A204.1 (cell line): ENCODE results near the gene RPS18.
"Not testable (repeated sequence)": the region's sequence is repeated elsewhere in the genome, so short reads cannot be mapped to it uniquely, and the experiment has no call there.

Experiments
- FAIRE-seq: peaks from 2 replicates; lab custom pipeline; 2012; peaks lifted over from hg19 to GRCh38; lab: Jason Lieb, UNC

The RPS18 gene

DNA sequence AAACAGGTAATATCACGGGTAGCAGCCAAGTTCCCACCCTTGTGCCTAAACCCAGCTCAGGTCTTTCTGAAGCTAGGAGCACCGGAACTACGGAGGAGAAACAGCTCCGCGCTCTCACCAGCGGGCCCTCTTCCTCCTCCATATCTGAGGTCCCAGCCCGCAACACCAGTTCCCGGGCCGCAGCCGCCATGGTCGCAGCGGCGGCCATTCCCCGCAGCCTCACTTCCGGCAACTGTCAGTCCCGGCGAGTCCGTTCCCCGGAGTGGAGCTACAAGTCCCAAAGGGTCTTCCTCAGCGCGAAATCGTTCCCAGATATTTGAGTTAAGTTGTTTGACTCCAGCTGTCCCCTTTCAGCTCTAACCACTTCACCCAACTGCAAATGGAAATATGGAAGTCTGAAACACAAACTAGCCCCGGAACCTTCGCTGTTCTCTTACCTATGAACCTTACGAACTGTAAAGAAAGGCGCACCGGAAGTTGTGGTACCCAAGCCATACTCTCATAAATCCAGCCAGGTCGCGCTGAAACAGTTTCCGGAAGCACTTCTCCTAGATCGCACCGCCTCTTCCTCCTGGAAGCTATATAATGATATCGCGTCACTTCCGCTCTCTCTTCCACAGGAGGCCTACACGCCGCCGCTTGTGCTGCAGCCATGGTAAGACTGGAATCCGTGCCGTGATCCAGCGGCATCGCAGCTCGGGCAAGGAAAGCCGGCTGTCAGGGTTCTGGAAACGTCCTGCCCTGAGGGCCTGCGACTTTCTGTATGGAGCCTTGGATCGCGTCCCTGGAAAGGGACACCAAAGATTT is at the start of gene RPS18, which contains the start of gene VPS52:
TSS of gene RPS18 (plus strand) at position 608 of the 807 bp plus-strand sequence. CDS start at position 653, 45 bp downstream.
TSS of gene VPS52 (minus strand) at position 409 of the 807 bp plus-strand sequence. CDS start at position 208, 201 bp downstream.
- FAIRE-seq: peak; percentile 92

DNA sequence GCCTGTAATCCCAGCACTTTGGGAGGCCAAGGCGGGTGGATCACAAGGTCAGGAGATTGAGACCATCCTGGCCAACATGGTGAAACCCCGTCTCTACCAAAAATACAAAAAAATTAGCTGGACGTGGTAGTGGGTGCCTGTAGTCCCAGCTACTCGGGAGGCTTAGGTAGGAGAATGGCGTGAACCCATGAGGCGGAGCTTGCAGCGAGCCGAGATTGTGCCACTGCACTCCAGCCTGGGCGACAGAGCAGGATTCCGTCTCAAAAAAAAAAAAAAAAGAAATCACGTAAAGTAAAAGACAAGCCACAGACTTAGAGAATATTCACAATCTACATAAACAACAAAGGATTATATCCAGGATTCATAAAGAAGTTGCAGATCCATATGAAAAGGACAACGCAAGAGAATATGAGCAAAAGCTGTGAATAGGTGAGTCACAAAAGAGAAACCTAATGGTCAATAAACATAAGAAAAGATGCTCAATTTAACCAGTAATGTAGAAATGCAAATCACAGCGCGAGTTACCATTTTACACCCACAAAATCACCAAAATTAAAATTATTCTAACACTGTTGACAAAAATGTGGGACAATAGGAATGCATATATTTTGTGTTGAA is 45.3 kb upstream of the RPS18 start:
- not testable (repeated sequence) for FAIRE-seq

DNA sequence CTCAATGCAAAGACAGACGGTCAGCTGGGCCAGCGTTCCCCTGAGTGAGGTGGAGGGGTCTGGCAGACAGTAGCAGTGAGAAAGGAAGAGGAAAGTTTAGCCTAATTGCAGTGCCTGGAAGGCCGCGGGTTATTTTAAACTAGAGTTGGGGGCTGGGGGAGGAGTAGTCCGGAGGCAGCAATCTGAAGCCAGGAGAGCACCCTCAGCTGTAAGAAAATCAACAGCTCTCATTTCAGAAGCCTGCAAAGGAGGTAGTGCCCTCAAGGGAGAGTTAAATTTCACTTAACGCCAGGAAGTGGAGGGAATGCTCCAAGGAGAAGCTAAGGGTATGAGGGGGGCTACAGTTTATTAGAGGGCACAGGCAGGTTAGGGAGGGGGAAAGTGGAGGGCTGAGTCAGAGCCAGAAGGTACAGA is 36.6 kb upstream of the RPS18 start:
- no peak for FAIRE-seq

DNA sequence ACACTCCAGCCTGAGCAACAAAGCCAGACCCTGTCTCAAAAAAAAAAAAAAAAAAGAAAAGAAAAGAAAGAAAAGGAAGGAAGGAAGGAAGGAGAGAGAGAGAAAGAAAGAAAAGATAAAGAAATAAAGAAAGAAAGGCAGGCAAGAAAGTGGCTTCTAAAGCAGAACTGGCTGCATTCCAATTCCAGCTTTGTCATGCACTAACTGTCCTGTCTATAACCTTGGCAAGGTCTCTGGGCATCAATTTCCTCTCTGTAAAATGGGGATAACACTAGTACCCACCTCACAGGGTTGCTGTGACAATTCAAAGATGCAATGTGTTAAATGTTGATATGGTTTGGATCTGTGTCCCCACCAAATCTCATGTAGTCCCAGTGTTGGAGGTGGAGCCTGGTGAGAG is 35.5 kb upstream of the RPS18 start:
- no peak for FAIRE-seq

DNA sequence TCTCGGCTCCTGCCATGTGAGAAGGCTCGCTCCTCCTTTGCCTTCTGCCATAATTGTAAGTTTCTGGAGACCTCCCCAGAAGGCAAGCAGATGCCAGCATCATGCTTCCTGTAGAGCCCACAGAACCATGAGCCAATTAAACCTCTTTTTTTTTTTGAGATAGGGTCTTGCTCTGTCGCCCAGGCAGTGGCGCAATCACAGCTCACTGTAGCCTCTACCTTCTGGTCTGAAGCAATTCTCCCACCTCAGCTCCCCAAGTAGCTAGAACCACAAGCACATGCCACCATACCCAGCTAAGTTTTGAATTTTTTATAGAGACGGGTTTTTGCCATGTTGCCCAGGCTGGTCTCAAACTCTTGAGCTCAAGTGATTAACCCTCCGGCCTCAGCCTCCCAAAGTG is 35.0 kb upstream of the RPS18 start:
- no peak for FAIRE-seq

DNA sequence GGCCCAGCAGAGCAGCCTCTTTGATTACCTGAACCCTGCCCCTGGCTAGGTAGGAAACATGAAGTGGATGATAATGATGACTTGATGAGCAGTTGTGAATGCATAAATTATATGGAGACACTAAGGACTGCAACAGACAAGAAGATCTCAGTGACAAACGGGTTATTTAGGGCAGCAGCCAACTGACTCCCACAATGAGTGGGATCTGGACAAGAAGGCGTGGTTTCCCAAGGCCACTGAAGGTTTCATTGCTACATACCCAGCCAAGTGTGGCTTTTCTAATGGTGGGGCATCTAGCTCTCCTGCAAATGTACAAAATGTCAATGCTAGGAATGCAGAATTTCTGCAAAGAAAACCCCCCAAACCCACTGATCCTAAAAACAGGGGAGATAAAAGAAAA is 34.1 kb upstream of the RPS18 start:
- FAIRE-seq: no peak

DNA sequence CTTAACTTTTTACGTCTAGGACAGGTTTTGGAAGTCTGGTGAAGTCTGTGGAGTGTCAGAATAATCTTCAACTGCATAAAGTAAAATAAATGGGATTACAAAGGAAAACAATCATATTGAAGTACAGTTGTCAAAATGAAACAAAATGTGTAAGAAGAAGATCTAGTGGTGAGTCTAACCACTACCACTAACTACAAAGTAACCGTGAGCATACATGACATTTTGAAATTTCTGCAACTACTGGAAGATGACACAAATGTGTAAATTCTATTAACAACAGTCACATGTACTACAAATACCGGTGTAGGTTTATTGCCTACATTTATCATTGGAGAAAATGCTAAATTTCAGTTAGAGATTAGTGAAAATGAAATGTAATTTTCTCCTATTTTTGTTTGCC is 29.9 kb upstream of the RPS18 start:
- no peak for FAIRE-seq

DNA sequence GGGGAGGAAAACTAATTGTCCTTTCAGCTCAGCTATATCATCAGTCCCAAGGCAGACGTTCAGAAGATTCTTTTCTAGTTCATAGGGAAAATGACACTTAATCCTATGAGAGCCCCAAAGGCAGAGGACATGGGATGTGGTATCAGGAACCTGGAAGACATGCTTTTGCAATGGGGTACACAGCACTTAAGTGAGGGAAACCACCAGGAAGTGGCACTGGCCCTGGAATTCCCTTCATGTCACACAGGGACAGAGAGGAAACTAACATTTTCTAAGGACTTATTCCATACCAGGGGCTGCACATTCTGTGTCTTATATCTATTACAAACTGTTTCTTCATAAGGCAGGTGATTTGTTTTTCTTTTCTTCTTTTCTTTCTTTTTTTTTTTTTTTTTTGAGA is 28.4 kb upstream of the RPS18 start:
- no peak for FAIRE-seq

DNA sequence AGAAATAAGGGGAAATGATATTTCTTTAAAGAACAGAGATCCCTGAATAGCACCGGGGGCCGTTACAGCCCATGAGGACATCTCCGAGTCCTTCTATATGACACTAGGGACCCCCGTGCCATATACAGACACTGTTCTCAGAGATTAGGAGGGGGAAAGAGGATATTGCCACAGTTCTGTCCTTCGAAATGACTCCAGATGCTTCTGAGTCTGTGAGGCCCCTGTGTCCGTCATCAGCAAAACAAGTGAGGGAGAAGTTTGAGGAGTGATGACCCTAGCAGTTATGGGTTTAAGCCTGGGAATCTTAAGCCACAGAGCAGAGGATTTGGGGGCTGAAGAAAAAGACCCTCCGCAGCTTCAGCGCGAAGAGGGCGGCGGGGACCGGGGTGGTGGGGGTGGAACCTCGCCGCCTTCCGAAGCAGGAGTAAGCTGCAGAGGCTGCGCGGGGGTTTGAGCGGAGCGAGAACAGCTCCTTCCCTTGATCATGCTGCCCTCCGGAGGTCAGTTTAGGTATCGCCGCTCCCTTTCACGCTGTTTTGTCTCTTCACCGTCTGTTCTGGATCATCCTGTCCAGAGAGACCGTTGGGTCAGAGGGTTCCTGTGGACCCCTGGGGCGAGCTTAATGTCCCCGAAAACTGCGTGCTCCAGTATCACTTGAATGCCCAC is 23.8 kb upstream of the RPS18 start:
- no peak for FAIRE-seq

DNA sequence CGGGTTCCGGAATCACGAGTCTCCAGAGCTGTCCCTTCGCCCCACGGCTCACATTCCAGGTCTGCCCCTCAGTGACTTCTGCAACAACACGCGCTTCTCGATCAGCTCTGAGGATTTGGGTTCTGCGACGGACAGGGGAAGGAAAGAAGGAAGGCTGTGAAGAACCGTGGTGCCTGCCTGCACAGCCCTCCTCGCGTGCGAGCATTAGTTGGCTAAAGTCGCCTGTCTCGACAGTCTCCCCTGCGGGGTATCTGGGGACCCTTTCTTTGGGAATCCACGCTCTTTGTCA is 23.3 kb upstream of the RPS18 start:
- no peak for FAIRE-seq

DNA sequence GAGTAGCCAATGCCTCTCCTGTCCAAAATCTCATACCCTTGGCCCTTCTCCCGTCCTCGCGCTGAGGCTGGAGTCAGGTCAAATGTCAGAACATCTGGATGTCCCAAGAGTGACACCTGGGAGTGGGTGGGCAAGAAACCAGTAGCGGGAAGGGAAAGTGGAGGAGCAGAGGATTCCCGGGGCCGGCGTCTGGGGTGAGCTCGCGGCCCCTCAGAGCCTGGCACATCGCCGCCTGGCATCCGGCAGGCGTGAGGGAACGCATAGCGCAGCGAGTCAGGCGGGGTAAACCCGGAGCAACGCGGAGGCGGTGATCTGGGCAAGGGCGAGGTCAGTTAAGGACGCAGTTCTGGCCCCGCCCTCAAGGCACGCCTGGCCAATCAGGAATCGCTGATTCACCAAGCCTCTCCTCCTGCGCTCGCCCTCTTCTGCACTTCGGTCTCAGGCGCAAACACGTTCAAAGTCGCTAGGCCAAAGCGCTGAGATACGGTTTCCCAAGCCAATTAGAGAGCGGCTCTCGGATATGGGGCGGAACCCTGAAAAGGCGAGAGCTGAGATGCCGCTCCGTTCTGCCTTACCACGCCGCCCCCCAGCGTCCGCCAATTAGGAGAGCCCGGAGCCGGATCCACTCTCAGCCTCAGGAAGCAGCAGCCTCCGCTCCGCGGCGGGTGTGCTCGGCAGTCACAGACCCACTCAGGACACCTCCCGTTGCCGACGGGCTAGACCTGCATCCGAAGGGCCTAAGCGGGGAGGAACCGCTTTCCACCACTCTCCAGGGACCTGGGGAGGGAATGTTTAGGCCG is 22.7 kb upstream of the RPS18 start:
- peak; percentile 97 for FAIRE-seq

DNA sequence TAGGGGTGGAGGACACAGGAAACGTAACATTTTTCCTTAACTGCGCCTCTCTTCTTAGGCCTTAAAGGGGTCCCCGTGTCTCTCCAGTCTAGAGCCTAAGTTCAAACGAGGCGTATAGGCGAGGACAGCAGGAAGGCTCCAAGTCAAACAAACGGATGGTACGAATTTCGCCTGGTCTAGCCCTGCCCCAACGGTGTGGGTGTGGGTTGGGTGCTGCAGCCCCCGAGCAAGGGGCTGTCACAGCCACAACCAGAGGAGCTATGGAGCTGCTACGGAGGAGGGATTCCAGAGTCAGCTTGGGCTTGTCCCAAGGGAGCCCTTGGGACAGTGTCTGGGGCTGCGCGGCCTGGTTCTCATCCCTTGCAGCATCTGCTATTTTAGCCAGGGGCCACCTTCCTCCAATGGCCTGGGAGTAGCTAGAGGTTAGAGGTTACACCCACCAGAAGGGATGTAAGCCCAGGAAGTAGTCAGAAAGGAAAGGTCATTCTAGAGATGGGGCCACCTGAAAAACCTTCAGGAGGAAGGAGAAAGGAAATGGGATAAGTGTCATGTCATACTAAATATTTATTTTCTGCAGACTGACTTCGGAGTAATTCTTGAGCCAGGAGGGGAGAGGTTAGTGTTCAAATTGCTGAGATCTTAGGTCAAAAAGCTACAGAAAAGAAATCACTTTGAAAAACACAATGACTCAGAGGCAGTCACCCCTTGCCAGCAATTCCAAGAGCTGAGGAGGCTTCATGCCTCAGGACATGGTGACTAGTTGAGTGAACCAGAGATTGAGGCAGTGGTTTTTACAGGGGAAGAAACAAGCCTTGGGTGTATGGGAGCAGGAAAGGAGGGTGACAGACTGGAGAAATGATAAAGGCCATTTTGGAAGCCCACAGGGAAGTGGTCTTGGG is 21.9 kb upstream of the RPS18 start:
- FAIRE-seq: no peak

DNA sequence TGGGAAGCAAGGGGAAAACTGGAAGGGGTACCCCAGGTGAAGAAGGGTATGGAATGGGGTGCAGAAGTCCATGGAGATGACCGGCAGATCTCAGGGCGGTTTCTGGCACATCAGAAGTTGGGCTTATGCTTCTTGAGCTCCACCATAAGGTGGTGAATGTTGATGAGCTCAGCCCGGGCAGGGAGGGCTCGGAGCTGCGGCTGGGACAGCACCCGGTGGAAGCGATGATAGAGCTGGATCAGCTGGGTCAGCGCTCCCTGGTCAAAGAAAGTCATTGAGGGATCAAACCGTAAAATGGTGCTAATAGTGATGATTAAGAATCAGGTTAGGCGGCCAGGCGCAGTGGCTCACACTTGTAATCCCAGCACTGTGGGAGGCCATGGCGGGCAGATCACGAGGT is 21.1 kb upstream of the RPS18 start:
- no peak for FAIRE-seq

DNA sequence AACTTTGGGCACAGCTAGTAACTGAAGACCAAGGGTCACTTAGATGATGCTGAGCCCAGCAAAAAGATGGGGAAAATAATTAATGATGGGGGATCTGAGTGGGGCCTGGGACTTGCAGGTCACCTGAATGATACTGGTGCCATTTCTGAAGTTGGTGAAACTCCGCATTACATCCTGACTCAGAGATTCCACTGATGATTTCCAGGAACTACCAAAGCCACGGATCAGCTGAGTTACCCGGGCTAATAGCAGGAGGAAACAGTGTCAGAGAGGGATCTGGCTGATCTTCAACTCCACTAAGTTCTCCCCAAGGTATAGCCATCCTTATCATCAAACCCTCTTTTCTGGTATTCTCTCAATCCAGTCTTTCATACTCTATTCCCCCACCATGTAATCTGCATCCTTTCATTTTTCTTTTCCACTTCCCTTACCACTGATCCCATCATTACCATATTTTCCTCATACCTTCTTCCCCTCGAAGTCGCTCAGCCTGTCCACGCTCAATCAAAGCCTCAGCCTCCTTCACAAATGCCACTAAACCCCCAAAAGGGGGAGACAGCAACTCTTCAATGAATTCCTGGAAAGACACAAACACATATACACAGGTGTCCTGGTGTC is 20.4 kb upstream of the RPS18 start:
- FAIRE-seq: no peak

DNA sequence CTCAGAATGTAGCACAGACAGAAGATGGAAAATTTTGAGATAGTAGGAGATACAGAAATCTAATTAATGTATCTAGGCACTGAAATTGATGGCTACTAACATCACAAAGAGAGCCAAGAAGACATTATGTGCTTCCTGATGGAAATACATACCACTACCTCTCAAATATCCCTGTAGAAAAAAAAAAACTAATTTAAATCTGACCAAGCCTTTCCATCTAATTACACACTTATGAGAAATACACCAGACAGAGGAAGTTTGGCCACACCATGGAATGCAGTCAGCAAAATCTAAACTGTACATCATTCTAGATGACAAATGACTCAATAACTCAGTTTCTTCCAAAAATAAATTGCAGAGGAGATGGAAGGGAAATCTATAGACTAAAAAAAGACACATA is 19.1 kb upstream of the RPS18 start:
- no peak for FAIRE-seq

DNA sequence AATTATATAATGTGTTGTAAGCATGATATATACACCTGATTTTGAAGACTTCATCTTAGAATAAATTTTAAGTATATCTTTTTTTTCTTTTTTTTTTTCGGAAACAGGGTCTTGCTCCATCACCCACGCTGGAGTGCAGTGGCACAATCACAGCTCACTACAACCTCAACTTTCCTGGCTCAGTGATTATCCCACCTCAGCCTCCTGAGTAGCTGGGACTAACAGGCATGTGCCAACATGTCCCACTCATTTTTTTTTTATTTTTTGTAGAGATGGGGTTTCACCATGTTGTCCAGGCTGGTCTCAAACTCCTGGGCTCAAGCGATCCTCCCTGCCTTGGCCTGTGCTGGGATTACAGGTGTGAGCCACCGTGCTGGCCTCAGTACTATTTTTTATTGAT is 17.3 kb upstream of the RPS18 start:
- FAIRE-seq: no peak

DNA sequence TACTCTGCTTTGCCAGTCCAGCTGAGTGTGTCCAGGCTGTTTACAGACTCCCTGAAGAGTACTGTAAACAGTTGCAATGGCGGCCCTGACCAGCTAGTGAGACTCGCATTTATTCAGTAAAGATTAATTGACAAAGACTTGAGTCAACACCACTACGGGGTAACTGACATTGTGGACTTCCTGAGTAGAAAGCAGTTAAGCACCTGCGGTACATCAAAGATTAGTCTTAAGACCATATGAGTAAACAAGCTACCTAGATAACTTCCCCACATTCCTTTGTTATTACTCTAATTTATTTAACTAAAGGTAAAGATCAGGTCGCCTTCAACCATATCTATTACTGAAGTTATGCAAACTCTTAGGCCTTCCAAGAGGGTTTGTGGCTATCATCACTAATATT is 12.8 kb upstream of the RPS18 start:
- FAIRE-seq: no peak

DNA sequence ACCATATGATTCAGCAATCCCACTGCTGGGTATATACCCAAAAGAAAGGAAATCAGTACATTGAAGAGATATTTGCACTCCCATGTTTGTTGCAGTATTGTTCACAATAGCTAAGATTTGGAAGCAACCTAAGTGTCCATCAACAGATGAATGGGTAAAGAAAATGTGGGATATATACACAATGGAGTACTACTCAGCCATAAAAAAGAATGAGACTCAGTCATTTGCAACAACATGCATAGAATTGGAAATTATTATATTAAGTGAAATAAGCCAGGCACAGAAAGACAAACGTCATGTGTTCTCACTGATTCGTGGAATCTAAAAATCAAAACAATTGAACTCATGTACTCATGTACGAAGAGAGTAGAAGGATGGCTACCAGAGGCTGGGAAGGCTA is 9.4 kb upstream of the RPS18 start:
- not testable (repeated sequence) for FAIRE-seq

DNA sequence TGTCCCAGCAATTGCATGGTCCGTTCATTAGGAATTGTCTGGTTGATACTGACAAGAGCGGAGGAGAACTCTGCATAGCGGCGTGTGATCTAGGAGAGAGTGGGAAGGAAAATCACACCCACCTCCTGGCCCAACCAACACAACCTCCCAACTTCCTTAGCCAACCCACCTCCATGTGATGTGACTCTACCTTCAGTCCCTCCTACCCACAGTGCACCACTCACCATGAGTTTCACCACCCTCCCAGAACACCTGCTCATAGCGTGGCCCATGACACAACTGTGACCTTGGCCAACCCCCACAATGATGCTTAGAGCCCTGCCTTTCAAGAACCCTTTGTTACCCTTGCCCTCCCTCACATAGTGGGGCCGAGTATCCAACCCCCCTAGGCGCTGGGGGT is 7.9 kb upstream of the RPS18 start:
- no peak for FAIRE-seq

DNA sequence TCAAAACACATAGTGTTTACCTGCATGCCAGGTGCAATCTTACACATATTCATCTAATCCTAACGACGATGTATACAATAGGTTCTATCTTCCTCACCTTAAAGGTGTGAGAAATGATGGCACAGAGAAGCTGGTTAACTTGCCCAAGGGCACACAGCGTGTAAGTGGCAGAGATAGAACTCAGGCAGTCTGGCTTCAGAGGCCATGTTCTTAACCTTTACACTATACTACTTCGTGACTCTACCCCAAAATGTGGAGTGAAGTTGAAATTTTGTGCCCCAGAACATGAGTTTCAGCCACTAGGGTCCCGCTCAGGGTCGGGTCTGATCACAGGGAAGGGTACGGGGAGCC is 783 bp upstream of the RPS18 start:
- no peak for FAIRE-seq
